Adrenal gland (tissue), 12 donors: ENCODE data around the gene SETD2. TPM values are rescaled to one million over a fixed set of nuclear protein-coding genes. Genes with fewer than 3 reads are reported as not detected.

Source experiments
- DNase-seq, 7 donors: peaks; one replicate each; pipeline ENCODE4 v3.0.0-alpha.2; 2019 to 2020
- H3K27ac ChIP-seq, 5 donors: fragments of 200-600 bp; sonication (generic) in 4 of 5; 1 replicate in 3 of 5; 2 replicates in 2 of 5; pipeline versions ENCODE4 v1.5.1 to v1.8.0; 2016 to 2020; ENCODE audit warnings: mild to moderate bottlenecking in 1 of 5
- H3K27me3 ChIP-seq: fragments of 200-600 bp; 2 replicates; pipeline ENCODE4 v1.8.0; 2021
- H3K36me3 ChIP-seq, 2 donors: fragments of 200-600 bp; replicated peaks in 1 of 2; 1 replicate in 1 of 2; 2 replicates in 1 of 2; pipeline versions ENCODE4 v1.5.1 to v1.8.0; 2018 to 2022
- H3K4me1 ChIP-seq, 2 donors: fragments of 200-600 bp; replicated peaks in 1 of 2; 1 replicate in 1 of 2; 2 replicates in 1 of 2; pipeline versions ENCODE4 v1.5.1 to v1.8.0; 2018 to 2021
- H3K4me3 ChIP-seq, 4 donors: fragments of 200-600 bp; sonication (generic) in 3 of 4; one replicate each; pipeline ENCODE4 v1.5.1; 2016 to 2018
- H3K9me3 ChIP-seq, 3 donors: fragments of 200-600 bp; sonication (generic) in 1 of 3; replicated peaks in 1 of 3; 1 replicate in 2 of 3; 2 replicates in 1 of 3; pipeline versions ENCODE4 v1.5.1 to v1.8.0; 2016 to 2021
- CTCF ChIP-seq, 6 experiments: fragments of 450-650 bp in 4 of 6; fragments of 200-600 bp in 2 of 6; sonication (generic) in 1 of 6; IDR thresholded peaks; 1 replicate in 5 of 6; 2 replicates in 1 of 6; pipeline versions ENCODE4 v1.5.1 to v1.8.0; 2016 to 2021; ENCODE audit warnings: antibody characterized with exemption in 6 of 6, mild to moderate bottlenecking in 2 of 6, moderate library complexity in 1 of 6
- POLR2A ChIP-seq, 2 donors: fragments of 450-650 bp; IDR thresholded peaks; one replicate each; pipeline ENCODE4 v1.6.1; 2017; ENCODE audit warnings: antibody characterized with exemption in 2 of 2, mild to moderate bottlenecking in 2 of 2, moderate library complexity in 1 of 2
- WGBS, 4 donors: extraction: QIAGEN DNeasy Blood & Tissue Kit in 2 of 4; methylation state at CpG; one replicate each; pipeline versions ENCODE4 v1.1.5 to v1.1.7; 2013 to 2017; 5-methylcytosine and 5-hydroxymethylcytosine counted together
- intact Hi-C, 2 donors: fragments of 100-400 bp; cut with DNase I; formaldehyde crosslinking; loops; one replicate each; pipeline versions ENCODE4 v1.14.1 to v1.15.0; 2022 to 2023
- polyA plus RNA-seq, 3 donors: library from polyadenylated mRNA; stranded (reverse); fragments of 200-250 nt in 2 of 3; fragments of 350-450 nt in 1 of 3; fragmentation: Illumina TruSeq in 1 of 3; extraction: RNeasy Lipid Tissue Mini Kit (QIAGEN cat#74804) in 1 of 3; gene quantifications; one replicate each; pipeline ENCODE4 v1.2.3, GENCODE V29; 2013 to 2014
- total RNA-seq, 9 donors: library from RNA; depleted of rRNA in 4 of 9; stranded (reverse); fragments of >200 nt in 4 of 9; fragments of 120-200 nt in 1 of 9; fragmentation: NEBNext Ultra II Directional in 1 of 9; extraction: Animal tissue kit (Norgen Biotek cat#: 25700) in 1 of 9; gene quantifications; one replicate each; pipeline versions ENCODE4 v1.1.0 to v1.2.4, GENCODE V29; 2013 to 2023
- donor health status: healthy with polysubstance abuse.
- donor health status: Bipolar disorder and iron deficiency.
- donor health status: DM: yes; HTN: yes; CAD: no.
- donor health status: DM: no; HTN: no; CAD: no.
- donor health status: DM: no; HTN: no; CAD: no.
- donor health status: DM: yes; HTN: yes; CAD: no.

SETD2 gene
- total and polyA plus RNA-seq, 12 donors, result 12.6 to 58.9 (median 39.1) TPM

- peaks cover 0 to 8% of the 10 kb centered on the region in 2 donors for H3K4me1 ChIP-seq
- TF ChIP-seq CTCF (IDR thresholded peaks at IDR 0.05) (no peak), POLR2A (IDR thresholded peaks at IDR 0.05) (no peak)
- intact Hi-C loops, result loop anchor here (5.0 to 10.0 kb wide), 2 partner anchors 75 to 293 kb away; partner anchors contain the start of gene TMIE (in 1 of the 2)
- H3K4me3 ChIP-seq, result no peak overlapping the region
- no peaks in the 10 kb centered on the region for H3K9me3 ChIP-seq
- DNase-seq, result no peak
- H3K36me3 ChIP-seq, result peaks cover 0 to 20% of the 10 kb centered on the region in 2 donors
- no peaks in the 10 kb centered on the region for H3K27me3 ChIP-seq
- 60 to 76% (median 68%) methylated on average over 8 to 13 of the region's 13 CpGs for WGBS, 4 donors
- H3K27ac ChIP-seq, result no peak overlapping the region
Measured at GRCh38 chr3:46997453-46998091, 166.3 kb downstream of the SETD2 start.

DNA sequence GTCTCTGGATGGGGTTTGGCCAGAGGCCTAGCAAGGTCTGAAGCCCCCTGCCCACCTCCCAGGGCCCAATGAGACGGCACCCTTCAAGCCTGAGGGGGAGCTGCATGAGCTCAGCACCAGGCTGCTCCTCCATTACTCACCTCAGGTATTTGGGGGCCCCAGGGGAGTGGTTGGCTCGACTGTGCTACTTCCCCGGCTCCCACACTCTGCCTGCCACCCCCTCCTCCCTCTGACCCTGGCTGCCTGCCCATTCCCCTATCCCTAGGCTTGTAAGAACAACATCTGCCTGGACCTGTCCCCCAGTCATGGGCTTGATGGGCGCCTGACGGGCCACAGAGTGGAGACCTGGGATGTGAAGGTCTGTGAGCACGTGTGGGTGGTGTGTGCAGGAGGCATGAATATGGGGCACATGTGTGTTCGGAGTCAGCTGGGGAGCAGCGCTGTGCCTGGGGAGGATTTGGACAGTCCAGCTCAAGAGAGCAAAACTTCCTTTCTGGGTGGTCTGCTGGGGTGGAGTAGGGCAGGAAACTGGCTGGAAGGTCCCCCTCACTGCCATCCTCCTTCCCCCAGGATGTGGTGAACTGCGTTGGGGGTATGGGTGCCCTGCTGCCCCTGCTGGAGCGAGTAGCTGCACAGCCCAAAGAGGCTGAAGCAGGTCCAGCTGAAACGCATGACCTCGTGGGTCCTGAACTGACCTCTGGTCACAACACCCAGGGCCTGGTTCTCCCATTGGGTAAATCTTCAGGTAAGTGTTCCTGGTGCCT lies 167.0 kb downstream of the SETD2 start:
- 69 to 87% (median 76%) methylated on average over 7 to 12 of the region's 12 CpGs for WGBS, 4 donors
- intact Hi-C loops, result loop anchor here (5.0 to 10.0 kb wide), 2 partner anchors 75 to 292 kb away; partner anchors contain the start of gene TMIE (in 1 of the 2)
- TF ChIP-seq POLR2A (IDR thresholded peaks at IDR 0.05) (no peak), CTCF (IDR thresholded peaks at IDR 0.05) (no peak)
- H3K4me3 ChIP-seq, result no peak overlapping the region
- DNase-seq, result no peak
- peaks cover 0 to 13% of the 10 kb centered on the region in 2 donors for H3K36me3 ChIP-seq
- no peaks in the 10 kb centered on the region for H3K27me3 ChIP-seq
- no peaks in the 10 kb centered on the region for H3K9me3 ChIP-seq
- peaks cover 0 to 8% of the 10 kb centered on the region in 2 donors for H3K4me1 ChIP-seq
- no peak overlapping the region for H3K27ac ChIP-seq

GRCh38 chr3:46995901-46996562 lies 167.9 kb downstream of the SETD2 start:
- peaks cover 0 to 8% of the 10 kb centered on the region in 2 donors for H3K4me1 ChIP-seq
- H3K27me3 ChIP-seq, result no peaks in the 10 kb centered on the region
- no peak overlapping the region for H3K4me3 ChIP-seq
- 92 to 97% (median 94%) methylated on average over 17 to 22 of the region's 22 CpGs for WGBS, 4 donors
- H3K36me3 ChIP-seq, result peaks cover 0 to 4% of the 10 kb centered on the region in 2 donors
- no peaks in the 10 kb centered on the region for H3K9me3 ChIP-seq
- intact Hi-C loops, result loop anchor here (5.0 to 10.0 kb wide), 2 partner anchors 74 to 291 kb away; partner anchors contain the start of gene TMIE (in 1 of the 2)
- no peak overlapping the region for H3K27ac ChIP-seq
- no peak for DNase-seq
- TF ChIP-seq POLR2A (IDR thresholded peaks at IDR 0.05), result no peak

DNA sequence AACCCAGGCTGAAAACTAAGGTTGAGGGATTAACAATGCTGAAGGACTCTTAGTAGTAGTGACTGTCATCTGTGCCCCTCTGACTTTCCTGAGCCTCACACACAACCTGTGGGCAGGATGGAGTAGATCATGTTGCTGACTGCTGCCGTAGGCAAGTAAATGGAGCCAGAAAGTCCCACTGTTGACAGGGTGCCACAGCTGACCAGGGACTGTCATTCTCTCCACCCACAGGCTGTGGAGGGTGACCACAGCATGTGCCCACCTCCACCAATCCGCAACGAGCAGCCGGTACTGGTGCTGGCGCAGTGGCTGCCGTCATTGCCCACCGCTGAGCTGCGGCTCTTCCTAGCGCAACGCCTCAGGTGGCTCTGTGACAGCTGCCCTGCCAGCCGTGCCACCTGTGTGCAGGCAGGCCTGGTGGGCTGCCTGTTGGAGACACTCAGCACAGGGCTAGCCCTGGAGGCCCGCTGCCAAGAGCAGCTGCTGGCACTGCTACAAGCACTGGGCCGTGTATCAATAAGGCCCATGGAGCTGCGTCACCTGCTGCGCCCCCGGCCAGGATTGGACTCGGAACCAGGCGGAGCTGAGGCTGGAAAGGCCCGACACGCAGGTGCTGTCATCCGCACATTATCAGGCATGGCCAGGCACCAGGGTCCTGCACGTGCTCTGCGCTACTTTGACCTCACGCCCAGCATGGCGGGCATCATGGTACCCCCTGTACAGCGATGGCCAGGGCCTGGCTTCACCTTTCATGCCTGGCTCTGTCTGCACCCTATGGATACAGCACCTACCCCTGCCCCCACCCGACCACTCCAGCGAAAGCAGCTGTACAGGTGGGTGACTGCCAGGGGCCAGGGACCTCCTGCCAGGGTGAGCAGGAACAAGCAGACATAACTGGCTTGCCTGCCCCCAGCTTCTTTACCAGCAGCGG lies 168.8 kb downstream of the SETD2 start:
- Histone ChIP-seq H3K36me3 (no peaks in the 10 kb centered on the region), H3K27me3 (no peaks in the 10 kb centered on the region), H3K4me1 (peaks cover 0 to 8% of the 10 kb centered on the region in 2 donors), H3K9me3 (no peaks in the 10 kb centered on the region), H3K27ac (no peak overlapping the region), H3K4me3 (no peak overlapping the region)
- DNase-seq, result no peak
- 87 to 97% (median 93%) methylated on average over 9 to 29 of the region's 29 CpGs for WGBS, 4 donors
- TF ChIP-seq POLR2A (IDR thresholded peaks at IDR 0.05) (no peak), CTCF (IDR thresholded peaks at IDR 0.05) (no peak)
- intact Hi-C loops, result loop anchor here (5.0 to 10.0 kb wide), 2 partner anchors 73 to 290 kb away; partner anchors contain the start of gene TMIE (in 1 of the 2)
